A673 (cell line): ENCODE results near the gene CUBN.

Source experiments
- CTCF ChIP-seq: fragments of 300-800, 200-600 bp; sonication (generic); conservative IDR thresholded peaks from 2 replicates; pipeline ENCODE4 v1.5.1; 2017; ENCODE audit warnings: low read depth, mild to moderate bottlenecking, antibody characterized with exemption, low read length, moderate library complexity, mixed read lengths
- EZH2 ChIP-seq: fragments of 200-600 bp; sonication (generic); IDR thresholded peaks from 2 replicates; pipeline ENCODE4 v1.6.1; 2017; ENCODE audit warnings: borderline replicate concordance, low read depth, mild to moderate bottlenecking, mixed read lengths, antibody characterized with exemption, low read length; ENCODE audit not compliant: poor library complexity, severe bottlenecking

GRCh38 chr10:16803464-16803863 is 326.1 kb downstream of the CUBN start:
- TF ChIP-seq CTCF (no peak), EZH2 (no peak)
